ENCODE measurements around the gene CACNA2D4. TPM values are rescaled to one million over a fixed set of nuclear protein-coding genes. Genes with fewer than 3 reads are reported as not detected.

Gene CACNA2D4
- total RNA-seq, 1 donor from 2014 or later: 2.8 TPM

DNA sequence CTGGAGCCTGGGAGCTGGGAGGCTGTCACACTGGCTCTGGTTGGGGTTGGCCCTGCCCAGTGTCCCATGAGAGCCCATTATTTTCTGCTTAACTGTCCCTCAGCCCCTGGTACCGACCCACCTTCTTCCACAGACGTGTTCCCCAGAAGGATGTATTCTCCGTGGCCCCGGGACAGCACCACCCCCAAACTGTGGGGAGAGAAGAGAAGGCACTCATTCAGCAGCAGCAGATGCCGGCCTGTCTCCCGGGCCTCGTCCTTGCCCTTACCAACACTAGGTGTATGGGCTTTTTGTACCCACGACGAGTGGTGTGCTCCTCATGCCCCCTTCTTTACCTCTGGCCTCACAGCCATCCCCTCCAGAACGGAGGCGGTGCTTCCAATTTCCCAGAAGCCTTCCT is 60.0 kb downstream of the CACNA2D4 start:
- no peak for ATAC-seq (ENCODE audit: low read depth)
- Mint-ChIP-seq H3K9me3 (peaks cover 4% of the 10 kb centered on the region), H3K27ac (no peak overlapping the region), H3K4me3 (no peak overlapping the region), H3K4me1 (no peaks in the 10 kb centered on the region), H3K36me3 (ENCODE audit: low read depth) (no peaks in the 10 kb centered on the region), H3K27me3 (peaks cover 4% of the 10 kb centered on the region)
- POLR2A ChIA-PET: no interaction called here
- intact Hi-C loops (cut with micrococcal nuclease): no loop called here
- TF ChIP-seq, protein P1, sequence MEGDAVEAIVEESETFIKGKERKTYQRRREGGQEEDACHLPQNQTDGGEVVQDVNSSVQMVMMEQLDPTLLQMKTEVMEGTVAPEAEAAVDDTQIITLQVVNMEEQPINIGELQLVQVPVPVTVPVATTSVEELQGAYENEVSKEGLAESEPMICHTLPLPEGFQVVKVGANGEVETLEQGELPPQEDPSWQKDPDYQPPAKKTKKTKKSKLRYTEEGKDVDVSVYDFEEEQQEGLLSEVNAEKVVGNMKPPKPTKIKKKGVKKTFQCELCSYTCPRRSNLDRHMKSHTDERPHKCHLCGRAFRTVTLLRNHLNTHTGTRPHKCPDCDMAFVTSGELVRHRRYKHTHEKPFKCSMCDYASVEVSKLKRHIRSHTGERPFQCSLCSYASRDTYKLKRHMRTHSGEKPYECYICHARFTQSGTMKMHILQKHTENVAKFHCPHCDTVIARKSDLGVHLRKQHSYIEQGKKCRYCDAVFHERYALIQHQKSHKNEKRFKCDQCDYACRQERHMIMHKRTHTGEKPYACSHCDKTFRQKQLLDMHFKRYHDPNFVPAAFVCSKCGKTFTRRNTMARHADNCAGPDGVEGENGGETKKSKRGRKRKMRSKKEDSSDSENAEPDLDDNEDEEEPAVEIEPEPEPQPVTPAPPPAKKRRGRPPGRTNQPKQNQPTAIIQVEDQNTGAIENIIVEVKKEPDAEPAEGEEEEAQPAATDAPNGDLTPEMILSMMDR (IDR thresholded peaks at IDR 0.05): no peak
- CTCF ChIA-PET: no interaction called here
- DNase-seq: no peak

DNA sequence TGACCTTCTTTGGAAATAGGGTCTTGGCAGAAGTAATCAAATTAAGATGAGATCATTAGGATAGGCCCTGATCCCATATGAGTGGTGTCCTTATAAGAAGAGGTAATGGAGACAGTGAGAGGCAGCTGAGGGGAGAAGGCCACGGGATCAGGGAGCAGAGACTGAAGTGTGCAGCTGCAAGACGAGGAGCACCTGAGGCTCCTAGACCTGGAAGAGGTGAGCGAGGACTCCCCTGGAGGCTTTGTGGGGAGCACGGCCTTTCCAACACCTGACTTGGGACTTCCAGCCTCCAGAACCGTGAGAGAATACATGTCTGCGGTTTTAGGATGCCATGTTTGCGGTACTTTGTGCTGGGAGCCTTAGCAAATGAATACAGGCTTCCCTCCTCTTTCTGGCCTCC is 60.6 kb downstream of the CACNA2D4 start:
- ATAC-seq (ENCODE audit: low read depth) (no peak), DNase-seq (no peak)
- H3K27me3 Mint-ChIP-seq: peaks cover 6% of the 10 kb centered on the region
- POLR2A ChIA-PET: no interaction called here
- intact Hi-C loops (cut with micrococcal nuclease): no loop called here
- H3K4me3 Mint-ChIP-seq: no peak overlapping the region
- no peaks in the 10 kb centered on the region for H3K4me1 Mint-ChIP-seq
- TF ChIP-seq, protein P1 (IDR thresholded peaks at IDR 0.05): no peak
- no peak overlapping the region for H3K27ac Mint-ChIP-seq
- H3K9me3 Mint-ChIP-seq: peaks cover 4% of the 10 kb centered on the region
- CTCF ChIA-PET: no interaction called here
- H3K36me3 Mint-ChIP-seq (ENCODE audit: low read depth): no peaks in the 10 kb centered on the region

- H3K27me3 Mint-ChIP-seq: peaks cover 6% of the 10 kb centered on the region
- H3K27ac Mint-ChIP-seq: no peak overlapping the region
Measured at GRCh38 chr12:1857086-1857485, 61.4 kb downstream of the CACNA2D4 start.

DNA sequence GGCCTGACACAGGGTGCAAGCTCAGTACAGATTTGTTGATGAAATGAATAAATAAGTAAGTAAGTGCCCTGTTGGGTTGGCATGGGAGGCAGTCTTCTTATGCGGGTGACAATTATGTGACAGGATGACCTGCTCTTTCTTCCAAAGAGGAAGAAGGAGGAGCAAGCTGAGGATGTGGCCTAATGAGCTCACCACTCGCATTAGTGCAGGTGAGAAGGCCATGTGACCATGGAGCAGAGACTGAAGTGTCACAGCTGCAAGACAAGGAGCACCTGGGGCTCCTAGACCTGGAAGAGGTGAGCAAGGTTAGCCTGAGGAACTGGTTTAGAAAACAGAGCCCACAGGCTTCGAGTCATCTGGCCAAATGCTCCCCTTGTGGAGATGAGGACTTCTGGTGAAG is 63.2 kb downstream of the CACNA2D4 start:
- H3K36me3 Mint-ChIP-seq (ENCODE audit: low read depth): no peaks in the 10 kb centered on the region
- POLR2A ChIA-PET: no interaction called here
- ATAC-seq (ENCODE audit: low read depth): no peak
- H3K9me3 Mint-ChIP-seq: peaks cover 4% of the 10 kb centered on the region
- intact Hi-C loops (cut with micrococcal nuclease): no loop called here
- H3K27me3 Mint-ChIP-seq: peaks cover 5% of the 10 kb centered on the region
- no peaks in the 10 kb centered on the region for H3K4me1 Mint-ChIP-seq
- H3K4me3 Mint-ChIP-seq: no peak overlapping the region
- no peak for DNase-seq
- TF ChIP-seq, protein P1 (IDR thresholded peaks at IDR 0.05): no peak
- CTCF ChIA-PET: no interaction called here
- H3K27ac Mint-ChIP-seq: no peak overlapping the region

More at GRCh38 chr12:1857086-1857485, 61.4 kb downstream of the CACNA2D4 start:
- ATAC-seq (ENCODE audit: low read depth) (no peak), DNase-seq (no peak)
- H3K9me3 Mint-ChIP-seq: peaks cover 4% of the 10 kb centered on the region
- intact Hi-C loops (cut with micrococcal nuclease): no loop called here
- TF ChIP-seq, protein P1 (IDR thresholded peaks at IDR 0.05): no peak
- no peaks in the 10 kb centered on the region for H3K36me3 Mint-ChIP-seq (ENCODE audit: low read depth)
- CTCF ChIA-PET: interaction anchor here (1.5 kb wide), 1 partner anchor 83 kb away, joined by 4 read pairs; no protein-coding TSS in a partner anchor
- H3K4me1 Mint-ChIP-seq: no peaks in the 10 kb centered on the region
- POLR2A ChIA-PET: no interaction called here
- no peak overlapping the region for H3K4me3 Mint-ChIP-seq

GRCh38 chr12:1853716-1854115 is 64.7 kb downstream of the CACNA2D4 start:
- Mint-ChIP-seq H3K36me3 (ENCODE audit: low read depth) (no peaks in the 10 kb centered on the region), H3K4me3 (no peak overlapping the region), H3K4me1 (no peaks in the 10 kb centered on the region), H3K9me3 (peaks cover 4% of the 10 kb centered on the region), H3K27ac (no peak overlapping the region), H3K27me3 (peaks cover 4% of the 10 kb centered on the region)
- CTCF ChIA-PET: no interaction called here
- intact Hi-C loops (cut with micrococcal nuclease): no loop called here
- TF ChIP-seq, protein P1 (IDR thresholded peaks at IDR 0.05): no peak
- ATAC-seq (ENCODE audit: low read depth): no peak
- no peak for DNase-seq
- POLR2A ChIA-PET: no interaction called here
